Measurements from ENCODE around the gene SRRM2.

Gene SRRM2

DNA sequence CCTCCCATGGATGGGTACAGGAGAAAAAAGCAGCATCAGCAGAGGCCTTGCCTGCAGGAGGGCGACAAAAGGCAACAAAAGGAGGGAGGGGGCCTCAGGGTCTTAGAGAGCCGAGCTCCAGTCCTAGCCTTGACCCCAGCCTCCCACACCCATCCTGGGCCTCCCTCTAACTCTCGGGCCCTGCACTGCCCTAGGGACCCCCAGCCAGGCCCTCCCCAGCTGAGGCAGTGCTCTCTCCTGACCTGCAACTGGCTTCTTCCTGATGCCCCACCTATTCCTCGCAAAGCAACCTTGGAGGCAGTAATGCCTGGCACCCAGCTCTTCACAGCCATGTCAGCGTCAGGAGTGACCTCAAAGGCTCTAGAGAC lies 15.2 kb upstream of the SRRM2 start:
- no peak for DNase-seq (ENCODE audit: low read depth)
- no peak overlapping the region for H3K4me3 ChIP-seq (ENCODE audit: low read depth, low read length)

DNA sequence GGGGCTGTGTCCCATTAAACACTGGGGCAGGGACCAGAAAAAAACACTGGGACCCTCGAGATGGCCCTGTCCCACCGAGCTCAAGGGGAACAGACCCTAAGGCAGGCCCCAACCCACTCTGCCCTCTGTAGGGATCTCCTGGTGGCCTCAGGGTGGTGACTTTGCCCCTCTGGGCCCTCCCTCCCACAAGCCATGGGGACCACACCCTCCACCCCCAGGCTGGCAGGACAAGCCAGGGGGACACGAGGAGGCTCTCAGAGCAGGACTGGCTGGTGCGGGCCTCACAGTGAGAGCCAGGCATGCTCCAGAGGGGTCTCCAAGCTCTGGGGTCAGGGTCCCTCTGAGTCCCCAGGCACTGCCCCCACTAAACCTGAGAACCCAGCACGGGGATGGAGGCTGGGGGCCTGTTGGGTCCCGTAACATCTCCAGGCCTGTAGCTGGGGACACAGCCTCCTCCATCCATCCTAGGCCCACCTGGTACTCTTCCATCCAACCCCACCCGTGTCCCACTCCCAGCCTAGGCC lies 14.5 kb upstream of the SRRM2 start:
- H3K4me3 ChIP-seq (ENCODE audit: low read depth, low read length), result no peak overlapping the region
- no peak for DNase-seq (ENCODE audit: low read depth)

DNA sequence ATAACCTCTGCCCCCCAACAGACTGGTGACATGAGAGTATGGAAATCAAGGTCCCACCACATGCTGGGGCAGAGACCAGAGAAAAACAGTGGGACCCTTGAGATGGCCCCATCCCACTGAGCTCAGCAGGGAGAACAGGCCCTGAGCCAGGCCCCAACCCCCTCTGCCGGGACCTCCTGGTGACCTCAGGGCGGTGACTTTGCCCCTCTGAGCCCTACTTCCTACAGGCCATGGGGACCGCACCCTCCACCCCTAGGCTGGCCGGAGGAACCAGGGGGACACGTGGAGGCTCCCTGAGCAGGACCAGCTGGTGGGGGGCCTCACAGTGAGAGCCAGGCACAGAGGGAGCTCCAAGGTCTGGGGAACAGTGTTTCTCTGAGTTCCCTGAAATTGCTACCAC lies 13.8 kb upstream of the SRRM2 start:
- no peak for DNase-seq (ENCODE audit: low read depth)

DNA sequence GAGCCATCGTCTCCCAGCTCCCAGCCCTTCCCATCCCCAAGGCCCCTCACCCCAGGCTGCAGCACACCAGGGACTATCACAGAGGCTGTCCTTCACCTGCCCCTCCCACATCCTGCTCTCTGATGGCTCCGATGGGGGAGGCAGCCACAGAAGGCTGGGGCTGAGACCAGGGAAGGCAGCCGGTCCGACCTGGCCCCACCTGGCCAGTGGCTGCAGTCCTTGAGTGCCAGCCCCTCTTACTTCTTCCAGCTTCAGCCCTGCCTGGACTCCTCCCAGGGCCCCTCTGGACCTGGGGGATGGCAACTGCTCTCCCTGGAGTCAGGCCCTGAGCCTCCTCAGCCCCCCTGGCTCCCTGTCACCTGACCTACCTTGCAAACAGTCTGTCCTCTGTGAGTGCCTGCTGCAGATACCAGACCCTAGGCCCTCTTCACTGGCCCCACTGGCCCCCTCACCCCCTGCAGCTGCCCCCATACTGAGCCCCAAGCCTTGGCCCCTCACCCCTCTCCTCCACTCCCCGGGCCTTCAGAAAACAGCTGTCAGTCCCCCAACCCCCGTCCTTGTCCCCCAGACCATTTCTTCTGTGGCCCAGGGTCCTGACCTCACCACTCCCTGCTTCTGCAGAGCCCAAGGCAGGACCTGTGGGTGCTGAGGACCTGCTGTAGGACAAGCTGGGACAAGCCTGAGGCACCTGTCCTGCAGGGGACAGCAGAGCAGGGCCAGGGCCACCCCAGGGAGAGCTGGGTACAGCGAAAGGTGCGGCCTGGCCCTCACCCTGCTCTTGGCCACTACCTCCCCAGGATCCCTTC lies 12.6 kb upstream of the SRRM2 start:
- no peak overlapping the region for H3K4me3 ChIP-seq (ENCODE audit: low read depth, low read length)
- no peak for DNase-seq (ENCODE audit: low read depth)

More for the DNA sequence above, 13.8 kb upstream of the SRRM2 start:
- no peak overlapping the region for H3K4me3 ChIP-seq (ENCODE audit: low read depth, low read length)

DNA sequence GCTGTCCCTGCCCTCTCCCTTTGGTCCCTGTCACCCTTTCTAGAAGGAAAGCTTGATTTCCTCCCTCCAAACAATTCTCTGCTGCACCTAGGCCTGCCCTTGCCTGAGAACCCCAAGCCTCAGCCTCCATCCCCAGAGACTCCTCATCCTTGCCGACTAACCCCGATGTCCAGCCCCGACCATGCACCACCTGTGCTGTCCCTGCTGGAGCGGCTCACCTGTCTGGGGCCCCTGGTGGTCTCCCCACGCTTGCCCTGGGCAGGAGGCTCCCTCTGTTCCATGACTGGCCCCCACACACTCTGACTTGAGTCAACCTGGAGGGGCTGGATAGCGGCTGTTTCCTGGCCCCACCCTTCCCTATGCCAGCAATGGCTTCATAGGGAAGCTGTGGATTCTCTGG lies 12.0 kb upstream of the SRRM2 start:
- no peak overlapping the region for H3K4me3 ChIP-seq (ENCODE audit: low read depth, low read length)
- no peak for DNase-seq (ENCODE audit: low read depth)

DNA sequence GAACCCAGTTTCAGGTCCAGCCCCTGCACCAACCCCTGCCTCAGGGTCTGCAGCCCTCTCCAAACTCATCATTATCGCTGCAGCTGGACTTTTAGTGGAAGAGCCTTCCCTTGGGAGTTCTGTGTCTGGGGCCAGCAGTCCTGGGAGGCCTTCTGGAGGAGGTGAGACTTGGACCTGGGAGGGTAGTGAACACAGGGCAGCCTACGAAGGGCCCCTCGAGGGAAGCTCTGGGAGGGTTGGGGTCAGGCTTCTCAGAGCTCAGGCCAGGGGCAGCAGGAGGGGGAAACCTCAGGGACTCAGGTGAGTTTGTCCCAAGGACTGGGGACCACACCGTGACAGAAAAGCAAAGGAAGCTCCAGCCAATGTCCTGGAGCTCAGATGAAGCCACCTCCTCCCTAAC lies 11.3 kb upstream of the SRRM2 start:
- no peak overlapping the region for H3K4me3 ChIP-seq (ENCODE audit: low read depth, low read length)
- DNase-seq (ENCODE audit: low read depth), result no peak

DNA sequence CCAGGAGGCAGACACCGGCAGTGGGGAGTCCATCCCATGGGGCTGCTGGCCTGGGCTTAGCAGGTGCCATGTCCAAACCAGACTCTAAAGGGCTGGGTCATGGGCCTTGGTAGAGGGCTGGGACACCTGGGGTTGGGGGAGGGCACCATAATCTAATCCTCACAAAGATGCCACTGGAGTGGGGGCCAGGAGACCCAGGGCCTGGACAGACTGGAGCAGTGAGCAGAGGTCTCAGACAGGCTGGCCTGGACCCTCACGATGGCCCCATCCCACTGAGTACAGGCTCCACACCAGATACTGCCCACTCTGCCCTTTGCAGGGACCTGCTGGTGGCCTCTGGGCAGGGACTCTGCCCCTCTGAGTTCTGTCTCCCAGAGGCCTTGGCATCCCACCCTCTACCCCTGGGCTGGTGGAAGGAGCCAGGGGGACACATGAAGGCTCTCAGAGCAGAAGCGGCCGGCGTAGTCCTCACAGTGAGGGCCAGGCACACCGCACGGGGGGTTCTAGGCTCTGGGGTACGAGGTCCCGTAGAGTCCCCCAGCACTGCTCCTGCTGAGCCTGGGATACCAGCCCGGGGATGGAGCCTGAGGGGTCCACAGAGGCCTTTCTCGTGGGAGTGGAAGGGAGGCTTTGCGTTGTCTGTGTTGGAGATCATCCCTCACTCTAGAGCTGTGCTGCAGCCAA lies 10.0 kb upstream of the SRRM2 start:
- H3K4me3 ChIP-seq (ENCODE audit: low read depth, low read length), result no peak overlapping the region
- DNase-seq (ENCODE audit: low read depth), result no peak

DNA sequence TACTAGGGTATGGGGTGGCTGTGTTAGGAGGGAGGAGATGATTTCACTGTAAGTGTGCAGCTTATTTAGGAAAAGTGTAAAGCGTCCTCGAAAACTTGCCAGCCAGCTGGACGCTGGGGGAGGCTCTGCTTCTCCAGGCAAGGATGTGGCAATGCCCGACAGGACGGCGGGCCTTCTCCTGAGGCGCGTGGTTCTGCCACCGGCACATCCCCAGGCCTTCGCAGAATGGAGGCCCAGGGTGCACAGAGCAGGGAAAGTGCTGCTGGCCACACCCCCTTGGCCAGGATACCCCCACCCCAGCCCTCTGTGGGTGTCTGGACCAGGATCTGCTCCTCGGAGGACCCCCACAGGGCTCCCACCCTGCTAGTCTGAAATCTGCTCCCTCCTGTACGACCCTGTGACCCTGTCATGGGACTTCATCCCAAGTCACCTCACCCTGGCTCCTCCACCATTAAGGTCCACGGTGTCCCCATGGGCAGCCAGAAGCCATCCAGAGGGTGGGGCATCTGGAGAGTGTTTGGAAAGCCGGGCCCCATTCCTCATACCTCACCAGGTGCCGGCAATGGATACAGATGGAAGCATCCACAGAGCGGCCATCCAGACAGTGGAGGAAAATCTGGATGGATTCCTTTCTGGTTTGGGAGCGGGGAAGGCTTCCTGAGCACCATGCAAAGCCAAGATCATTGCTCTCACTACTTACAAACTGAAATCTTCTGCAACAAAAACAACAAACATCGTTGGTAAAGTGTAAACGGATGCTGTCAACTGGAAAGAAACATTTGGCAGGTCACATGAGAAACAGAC lies 9.2 kb upstream of the SRRM2 start:
- no peak for DNase-seq (ENCODE audit: low read depth)
- H3K4me3 ChIP-seq (ENCODE audit: low read depth, low read length), result no peak overlapping the region

DNA sequence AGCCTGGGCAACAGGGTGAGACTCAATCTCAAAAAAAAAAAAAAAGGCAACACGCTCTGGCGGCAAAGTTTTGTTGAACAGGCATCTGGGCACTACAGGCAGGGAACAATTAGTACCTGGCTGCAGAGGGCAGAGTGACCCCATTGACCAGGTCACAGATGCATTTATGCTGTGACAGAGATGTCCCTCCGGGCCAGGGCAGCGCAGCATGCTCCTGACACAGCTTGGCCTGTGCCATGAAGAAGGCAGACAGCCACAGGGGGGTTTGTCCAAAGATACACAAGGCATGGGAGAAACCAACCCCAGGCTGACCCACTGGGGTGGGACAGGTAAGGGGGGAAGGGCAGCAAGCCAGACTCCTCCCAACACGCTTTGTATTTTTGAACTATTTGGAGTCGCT lies 7.7 kb upstream of the SRRM2 start:
- H3K4me3 ChIP-seq (ENCODE audit: low read depth, low read length), result no peak overlapping the region
- no peak for DNase-seq (ENCODE audit: low read depth)

DNA sequence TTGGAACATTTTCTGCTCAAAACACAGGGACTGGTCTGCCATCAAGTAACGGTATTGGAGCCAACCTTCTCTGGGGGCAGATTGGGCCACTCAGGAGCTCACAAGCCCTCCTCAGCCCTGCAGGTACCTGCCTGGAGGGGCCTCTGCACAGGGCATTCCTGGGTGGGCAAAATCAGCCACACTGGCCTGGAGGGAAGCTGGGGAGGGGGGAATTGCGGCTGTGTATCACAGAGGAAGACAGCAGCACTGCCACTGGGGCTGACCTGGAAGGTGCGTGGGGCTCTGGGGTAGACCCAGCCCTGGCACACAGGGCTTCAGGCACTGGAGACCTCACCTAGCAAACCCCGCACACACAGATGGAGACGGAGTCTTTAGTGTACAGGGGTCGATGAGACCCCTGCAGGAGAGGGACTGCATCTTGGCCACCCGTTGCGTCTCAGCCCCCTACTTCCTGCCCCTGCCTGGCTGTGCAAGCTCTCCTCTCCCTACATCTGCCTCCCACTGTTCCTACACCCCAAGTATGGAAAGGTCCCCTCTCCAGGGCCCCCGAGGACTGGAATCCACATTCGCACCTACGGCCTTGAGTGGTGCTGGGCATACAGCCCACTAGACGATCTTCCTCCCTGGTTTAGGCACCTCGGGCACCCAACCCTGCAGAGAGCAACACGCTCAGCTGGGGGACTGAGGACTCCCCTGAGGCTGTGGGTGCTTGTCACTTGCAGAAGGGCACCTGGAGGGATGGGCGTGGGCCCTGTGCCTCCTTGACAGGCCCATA lies 7.1 kb upstream of the SRRM2 start:
- no peak for DNase-seq (ENCODE audit: low read depth)
- no peak overlapping the region for H3K4me3 ChIP-seq (ENCODE audit: low read depth, low read length)

DNA sequence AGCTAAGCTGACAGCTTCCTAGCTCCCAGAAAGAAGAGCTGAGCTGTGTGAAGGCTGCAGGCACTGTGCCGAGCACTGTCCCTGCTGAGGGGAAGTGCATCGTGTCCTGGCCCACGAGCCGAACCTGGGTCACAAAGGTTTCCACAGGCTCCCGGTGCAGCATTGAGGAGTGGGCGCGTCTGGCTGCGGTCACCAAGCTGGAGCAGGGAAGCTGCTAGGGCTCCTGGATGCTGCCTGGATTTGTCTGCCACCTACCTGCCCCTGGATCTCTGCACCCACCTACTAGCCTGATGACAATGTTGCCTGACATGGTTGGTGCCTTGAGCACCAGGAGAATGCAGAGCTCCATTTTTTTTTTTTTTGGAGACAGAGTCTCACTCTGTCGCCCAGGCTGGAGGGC lies 6.5 kb upstream of the SRRM2 start:
- H3K4me3 ChIP-seq (ENCODE audit: low read depth, low read length), result no peak overlapping the region
- DNase-seq (ENCODE audit: low read depth), result no peak

DNA sequence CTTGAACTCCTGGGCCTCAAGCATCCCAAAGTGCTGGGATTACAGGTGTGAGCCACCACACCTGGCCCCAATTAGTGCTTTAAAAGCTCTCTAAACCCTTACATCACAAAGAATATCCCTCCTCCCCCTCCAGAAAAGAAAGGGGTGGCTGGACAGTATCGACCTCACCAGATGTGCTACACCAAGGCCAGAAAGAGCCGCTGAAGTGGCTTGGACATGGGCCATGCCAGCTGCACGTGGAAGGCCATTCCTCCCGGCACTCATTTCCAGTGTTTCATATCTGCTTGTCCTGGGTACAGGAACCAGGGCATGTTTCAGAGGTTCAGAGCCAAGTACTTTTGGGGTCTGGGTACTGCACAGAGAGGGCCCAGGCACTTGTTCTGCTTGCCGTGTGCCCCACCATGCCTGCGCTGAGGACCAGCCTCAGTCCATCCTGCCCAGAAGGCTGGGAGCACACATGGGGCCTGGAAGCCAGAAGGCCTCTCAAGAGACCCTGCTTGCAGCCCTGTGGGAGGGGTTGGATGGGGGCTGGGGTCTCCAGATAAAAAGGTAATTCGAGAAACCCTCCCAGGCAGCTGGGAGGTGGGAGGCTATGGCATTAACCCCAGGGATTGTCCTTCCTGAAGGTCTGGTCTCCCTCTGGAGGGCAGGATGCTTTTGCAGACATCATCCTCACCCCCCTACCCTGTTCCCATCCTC lies 3.5 kb upstream of the SRRM2 start:
- no peak for DNase-seq (ENCODE audit: low read depth)
- H3K4me3 ChIP-seq (ENCODE audit: low read depth, low read length), result no peak overlapping the region

DNA sequence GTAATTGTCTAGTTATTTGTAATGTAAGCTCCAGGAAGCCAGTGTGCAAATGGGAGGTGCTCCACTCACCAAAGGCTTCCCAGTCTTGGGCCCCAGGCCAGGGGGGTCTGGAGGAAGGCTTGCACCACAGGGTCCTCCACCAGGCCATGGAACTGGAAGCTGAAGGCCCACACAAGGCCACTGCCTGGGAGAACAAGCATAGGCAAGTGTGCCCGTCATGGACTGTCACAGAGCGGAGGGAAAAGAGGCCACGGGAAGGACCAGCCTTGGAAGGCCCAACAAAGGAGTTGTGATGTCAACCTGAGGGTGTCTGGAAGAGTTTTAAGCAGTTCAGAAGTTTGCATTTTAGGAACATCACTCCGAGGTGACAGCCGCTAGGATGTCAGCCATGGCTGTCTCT lies 3.0 kb upstream of the SRRM2 start:
- H3K4me3 ChIP-seq (ENCODE audit: low read depth, low read length), result no peak overlapping the region
- DNase-seq (ENCODE audit: low read depth), result no peak

DNA sequence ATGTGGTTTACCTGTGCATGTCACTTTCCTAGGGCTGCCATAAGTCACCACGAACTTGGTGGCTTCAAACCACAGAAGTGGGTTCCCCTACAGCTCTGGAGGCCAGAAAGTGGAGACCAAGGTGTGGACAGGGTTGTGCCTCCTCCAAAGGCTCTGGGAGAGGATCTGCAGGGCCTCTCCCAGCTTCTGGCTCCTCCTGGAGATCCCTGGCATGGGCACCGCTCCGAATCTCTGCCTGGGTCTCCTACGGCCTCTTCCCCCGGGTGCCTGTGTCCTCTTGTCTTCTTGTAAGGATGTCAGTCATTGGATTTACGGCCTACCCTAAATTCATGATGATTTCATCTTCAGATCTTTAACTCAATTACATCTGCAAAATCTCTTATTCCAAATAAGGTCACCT lies 2.5 kb upstream of the SRRM2 start:
- H3K4me3 ChIP-seq (ENCODE audit: low read depth, low read length), result no peak overlapping the region
- no peak for DNase-seq (ENCODE audit: low read depth)

DNA sequence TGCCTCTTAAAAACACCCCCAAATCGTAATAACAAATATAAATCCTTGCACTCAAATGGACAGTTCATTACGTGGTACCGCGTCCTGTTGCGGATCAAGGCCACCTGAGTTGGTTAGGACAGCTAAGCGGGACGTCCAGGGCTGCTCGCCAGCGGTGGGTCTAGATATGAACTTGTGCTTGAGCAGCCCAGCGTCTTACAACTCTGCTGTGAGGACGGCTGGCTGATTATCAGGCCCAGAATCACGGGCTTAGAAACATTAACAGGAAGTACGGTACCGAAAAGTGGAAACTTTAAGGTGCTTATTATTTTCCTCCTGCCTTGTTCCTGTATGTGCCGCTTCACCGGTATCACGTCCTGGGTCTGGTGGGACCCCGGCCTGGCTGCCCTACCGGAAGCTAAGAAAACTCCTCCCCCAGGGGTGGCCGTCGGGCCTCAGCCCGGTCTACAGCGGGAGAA lies 832 bp upstream of the SRRM2 start:
- DNase-seq (ENCODE audit: low read depth), result no peak
- H3K4me3 ChIP-seq (ENCODE audit: low read depth, low read length), result peak overlapping the region; percentile 73

DNA sequence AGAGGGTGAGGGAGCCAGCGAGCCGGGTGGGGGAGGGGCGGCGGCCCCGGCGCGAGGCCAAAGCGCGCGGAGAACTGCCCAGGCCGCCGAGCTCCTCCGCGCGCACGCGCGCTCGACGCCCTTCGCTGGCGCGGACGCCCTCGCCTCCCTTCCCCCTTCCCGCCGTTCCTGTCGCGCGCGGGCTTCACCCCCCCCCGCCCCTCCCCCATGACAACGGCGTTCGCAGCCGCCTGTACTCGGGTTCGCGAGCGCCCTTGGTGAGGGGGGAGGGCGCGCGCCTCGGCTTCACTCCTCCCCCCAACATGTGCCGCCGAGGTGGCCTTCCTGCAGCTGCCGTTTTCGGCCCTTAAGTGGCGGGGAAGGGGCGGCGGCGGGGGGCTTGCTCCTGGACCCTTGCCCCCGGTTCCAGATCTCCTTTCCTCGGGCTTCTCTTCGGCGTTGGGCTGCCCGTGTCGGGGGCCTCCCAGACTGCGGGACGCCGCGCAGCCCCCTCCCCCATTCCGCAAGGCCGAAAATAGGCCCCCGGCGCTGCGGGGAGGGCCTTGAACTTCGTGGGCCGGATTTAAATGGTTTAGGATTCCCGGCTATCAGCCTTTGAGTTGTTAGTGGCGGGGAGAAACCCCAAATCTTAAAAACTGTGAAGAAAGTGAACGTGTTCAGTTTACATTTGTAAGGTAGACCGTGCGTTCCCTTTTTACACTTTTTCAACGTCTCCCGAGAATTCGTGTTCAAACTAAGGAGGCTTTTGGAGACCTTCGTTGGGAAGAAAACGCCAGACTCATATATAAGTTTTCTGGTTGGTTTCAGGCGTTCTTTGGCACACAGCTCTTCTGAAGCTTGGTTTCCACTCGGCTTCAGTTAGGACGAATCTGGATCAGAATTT lies 653 bp downstream of the SRRM2 start:
- DNase-seq (ENCODE audit: low read depth), result peak; percentile 32
- peak overlapping the region; percentile 73 for H3K4me3 ChIP-seq (ENCODE audit: low read depth, low read length)

DNA sequence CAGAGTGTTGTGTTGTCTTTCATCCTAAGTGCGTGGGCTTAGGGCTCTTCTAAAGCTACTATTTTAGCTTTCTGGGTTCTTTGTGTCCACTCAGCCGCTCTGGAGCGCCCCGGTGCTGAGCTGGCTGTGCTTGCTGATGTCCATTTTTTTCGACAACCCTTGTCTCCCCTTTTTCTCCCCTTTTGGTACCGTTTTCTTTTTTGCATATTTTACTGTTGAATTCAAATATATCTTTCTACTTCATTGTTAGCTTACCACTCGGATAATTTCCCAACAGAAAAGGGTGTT lies 1.2 kb downstream of the SRRM2 start:
- H3K4me3 ChIP-seq (ENCODE audit: low read depth, low read length), result peak overlapping the region; percentile 73
- no peak for DNase-seq (ENCODE audit: low read depth)

DNA sequence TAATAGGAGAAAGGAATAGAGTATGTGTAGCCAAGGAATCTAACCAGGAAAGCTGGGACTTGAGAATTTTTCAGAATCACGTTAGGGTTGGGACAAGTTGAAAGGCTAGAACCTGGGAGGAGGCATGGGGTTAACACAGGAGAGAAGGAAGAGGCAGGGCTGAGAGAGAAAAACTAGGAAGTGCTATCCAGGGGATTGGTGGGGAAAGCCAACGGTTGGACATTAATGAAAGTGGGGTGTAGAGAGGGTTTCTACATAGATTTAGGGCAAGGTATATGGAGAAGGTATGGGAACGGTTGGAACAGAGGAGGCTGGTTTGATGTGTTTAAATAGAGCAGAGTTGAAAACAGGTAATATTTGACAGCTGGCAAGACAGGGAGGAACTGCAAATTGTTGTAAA lies 2.7 kb downstream of the SRRM2 start:
- no peak overlapping the region for H3K4me3 ChIP-seq (ENCODE audit: low read depth, low read length)

More for the DNA sequence above, 2.7 kb downstream of the SRRM2 start:
- no peak for DNase-seq (ENCODE audit: low read depth)
